ENCODE measurements around the gene KRT23. TPM values are rescaled to one million over a fixed set of nuclear protein-coding genes. Genes with fewer than 3 reads are reported as not detected.

KRT23 gene
- total and polyA plus RNA-seq, 2 of the 4 experiments (the other 2 are of a cell fraction): 0.36 to 0.39 TPM

GRCh38 chr17:40966848-40967247, 29.4 kb upstream of the KRT23 start, which contains the start of gene KRT39:
TSS of gene KRT39 (minus strand) at chr17:40966948. CDS start at chr17:40966856, 92 bp downstream.
- Histone ChIP-seq H3K4me3 (ENCODE audit: insufficient read depth, low read depth, low read length) (no peak within 1 kb of the TSS), H3K36me3 (ENCODE audit: control insufficient read depth, insufficient read depth, low read length) (no peaks in the 10 kb centered on the region), H3K14ac (replicated peaks; ENCODE audit: low read depth, low read length) (0 out of 2 replicates have a peak within 1 kb of the TSS, but pooled peaks have one; percentile 63), H4K91ac (ENCODE audit: insufficient read depth, low read depth, low read length) (0 out of 2 replicates have a peak within 1 kb of the TSS, but pooled peaks have one; percentile 61), H2AFZ (replicated peaks; ENCODE audit: low read length, poor library complexity) (peak within 1 kb of the TSS; percentile 6), H2BK20ac (ENCODE audit: low read depth, low read length) (peak within 1 kb of the TSS; percentile 76; the same call in 1 of the 2 replicates), H3K27me3 (ENCODE audit: control insufficient read depth, insufficient read depth, low read length) (no peaks in the 10 kb centered on the region), H4K8ac (ENCODE audit: low read depth in 2 of 2, low read length in 2 of 2) (peak within 1 kb of the TSS in 1 of 2 experiments; percentile 62; a peak in 1 of 4 replicates), H2BK120ac (ENCODE audit: low read depth, low read length) (peak within 1 kb of the TSS; percentile 74), H4K20me1 (ENCODE audit: insufficient read depth, low read length) (no peaks in the 10 kb centered on the region), H3K9ac (ENCODE audit: low read depth, low read length) (no peak within 1 kb of the TSS), H3K18ac (ENCODE audit: low read depth, low read length) (peak within 1 kb of the TSS; percentile 87; the same call in 1 of the 2 replicates), H3K27ac (ENCODE audit: insufficient read depth, low read length) (no peak within 1 kb of the TSS), H3K4me1 (ENCODE audit: control insufficient read depth, insufficient read depth, low read length) (peaks cover 3% of the 10 kb centered on the region; the same call in 1 of the 2 replicates), H2AK9ac (replicated peaks; ENCODE audit: low read depth, low read length, poor library complexity) (peak within 1 kb of the TSS; percentile 58), H4K5ac (ENCODE audit: low read depth, low read length) (peak within 1 kb of the TSS; percentile 64; the same call in 1 of the 2 replicates), H2BK5ac (ENCODE audit: low read depth, low read length, poor library complexity, severe bottlenecking) (peak within 1 kb of the TSS; percentile 87), H2BK15ac (ENCODE audit: low read depth, low read length) (peak within 1 kb of the TSS; percentile 21; the same call in 2 of the 3 replicates), H3K4ac (ENCODE audit: low read depth, low read length) (peak within 1 kb of the TSS; percentile 41; the same call in 1 of the 2 replicates), H3K4me2 (ENCODE audit: low read depth, low read length) (no peak within 1 kb of the TSS), H3K23ac (ENCODE audit: low read depth, low read length) (no peak within 1 kb of the TSS), H2AK5ac (ENCODE audit: low read depth, low read length) (peak within 1 kb of the TSS; percentile 59), H3K56ac (ENCODE audit: extremely low read depth, insufficient read depth, low read length) (no peak within 1 kb of the TSS), H3K9me1 (ENCODE audit: insufficient read depth, low read length) (no peaks in the 10 kb centered on the region; the same call in 1 of the 2 replicates), H3K79me1 (ENCODE audit: low read depth in 1 of 2, low read length in 2 of 2) (no peaks in the 10 kb centered on the region), H3K9me3 (ENCODE audit: control insufficient read depth, insufficient read depth, low read length) (peaks cover 6% of the 10 kb centered on the region)
- no peak for ATAC-seq (ENCODE audit: low read depth)
- CTCF ChIA-PET: no interaction called here
- TF ChIP-seq MAFK (IDR thresholded peaks at IDR 0.05; ENCODE audit: low read depth, low read length): no peak
- TF ChIP-seq MXI1 (IDR thresholded peaks at IDR 0.05; ENCODE audit: borderline replicate concordance, low read depth, low read length): no peak
- no peak for TF ChIP-seq CHD1 (IDR thresholded peaks at IDR 0.05; ENCODE audit: low read depth, low read length)
- no peak for TF ChIP-seq SMC3 (IDR thresholded peaks at IDR 0.05; ENCODE audit: low read depth, low read length)
- TF ChIP-seq POLR2A (IDR thresholded peaks at IDR 0.05; ENCODE audit: low read depth, low read length): no peak
- TF ChIP-seq CTCF (conservative IDR thresholded peaks at IDR 0.05; ENCODE audit: low read depth, low read length): no peak
- TF ChIP-seq MAZ (IDR thresholded peaks at IDR 0.05; ENCODE audit: borderline replicate concordance, low read depth, low read length): no peak
- no peak for TF ChIP-seq CEBPB (IDR thresholded peaks at IDR 0.05; ENCODE audit: low read depth, low read length)
- TF ChIP-seq FOS (IDR thresholded peaks at IDR 0.05; ENCODE audit: low read depth, low read length): no peak
- no peak for TF ChIP-seq RAD21 (IDR thresholded peaks at IDR 0.05; ENCODE audit: low read length)
- no peak for TF ChIP-seq BHLHE40 (IDR thresholded peaks at IDR 0.05; ENCODE audit: low read depth, low read length)
- TF ChIP-seq RFX5 (IDR thresholded peaks at IDR 0.05; ENCODE audit: low read depth, low read length): no peak
- TF ChIP-seq ELK1 (IDR thresholded peaks at IDR 0.05; ENCODE audit: borderline replicate concordance, low read depth, low read length): no peak
- no peak for TF ChIP-seq NFE2L2 (IDR thresholded peaks at IDR 0.05; ENCODE audit: low read depth, low read length)
- TF ChIP-seq RCOR1 (IDR thresholded peaks at IDR 0.05; ENCODE audit: insufficient replicate concordance, low read length): no peak
- no peak for DNase-seq
- in situ Hi-C loops (cut with MboI; ENCODE audit: low sequenced_read_pairs): no loop called here
- BruUV-seq (replicated peaks): no TSS peak
- dilution Hi-C loops (cut with HindIII; ENCODE audit: low sequenced_read_pairs, unreplicated experiment): no loop called here
- no CpG with 5 or more reads among the region's 1 CpG for WGBS, 2 experiments (ENCODE audit: extremely low coverage in 2 of 2, insufficient read length in 1 of 2)
- intact Hi-C loops (cut with micrococcal nuclease): no loop called here
- POLR2A ChIA-PET (ENCODE audit: unreplicated experiment): no interaction called here

All from IMR-90 (cell line).